SK-N-SH treated with all-trans-retinoic acid at 6 μM for 48 hours (cell line): Measurements from ENCODE around the gene TASOR2.

Experiments used
- ISL1 ChIP-seq: fragments of 250-450 bp; sonication (Bioruptor Pico); IDR thresholded peaks from 2 replicates; pipeline ENCODE4 v2.1.2; 2022; ENCODE audit warnings: mild to moderate bottlenecking, moderate library complexity
- PPARA ChIP-seq: fragments of 250-450 bp; sonication (Bioruptor Pico); IDR thresholded peaks from 2 replicates; pipeline ENCODE4 v1.5.0; 2020; ENCODE audit warnings: mild to moderate bottlenecking, borderline replicate concordance
- SNAI2 ChIP-seq: fragments of 250-450 bp; sonication (Bioruptor Pico); IDR thresholded peaks from 2 replicates; pipeline ENCODE4 v1.5.0; 2020; ENCODE audit warnings: mild to moderate bottlenecking, moderate library complexity
- ZNF8 ChIP-seq: fragments of 450-650 bp; formaldehyde crosslinking; IDR thresholded peaks from 2 replicates; pipeline ENCODE4 v1.5.0; 2020; ENCODE audit warnings: mild to moderate bottlenecking, moderate library complexity

DNA sequence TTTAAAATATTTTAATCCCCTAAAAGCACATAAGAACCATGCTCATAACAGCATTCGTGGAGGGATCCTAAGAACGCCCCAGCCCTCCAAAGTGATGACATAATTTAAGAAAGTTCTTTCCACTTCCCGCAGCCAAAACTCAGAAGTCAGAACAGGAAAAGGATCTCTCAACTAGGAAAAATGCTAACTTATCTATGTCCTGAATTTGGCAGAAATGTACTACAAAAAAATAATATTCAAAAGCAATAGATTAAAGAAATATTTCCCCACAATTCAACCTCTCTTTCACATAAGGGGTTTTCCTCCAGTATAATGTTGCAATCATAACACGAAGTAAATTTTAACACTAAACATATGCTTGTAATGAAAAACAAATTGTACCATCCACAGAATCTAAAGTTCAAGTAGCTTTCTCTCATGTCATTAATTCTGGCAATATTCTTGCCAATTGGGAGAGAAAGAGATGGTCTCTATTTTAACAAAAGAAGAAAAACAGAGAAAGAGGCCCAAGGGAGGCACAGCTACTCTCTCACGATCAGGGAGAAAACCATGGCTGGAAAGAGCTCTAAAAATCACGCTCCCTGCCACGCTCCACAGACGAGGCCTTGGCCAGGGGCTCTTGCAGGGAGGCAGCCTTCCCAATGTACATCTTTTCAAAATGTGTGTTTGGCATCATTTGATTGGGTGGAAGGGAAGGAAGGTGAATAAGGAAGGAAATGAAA is 41.1 kb upstream of the TASOR2 start:
- no peak for TF ChIP-seq SNAI2 (CRISPR knock-in tag)
- no peak for TF ChIP-seq PPARA (CRISPR knock-in tag)
- no peak for TF ChIP-seq ISL1
- no peak for TF ChIP-seq ZNF8 (CRISPR knock-in tag)
